Vagina (tissue), 2 donors: ENCODE measurements around the gene PAX8. TPM values are rescaled to one million over a fixed set of nuclear protein-coding genes. Genes with fewer than 3 reads are reported as not detected.

Experiments used
- DNase-seq, 2 donors: peaks; one replicate each; pipeline ENCODE4 v3.0.0-alpha.2; 2017; ENCODE audit errors: extremely low spot score in 2 of 2
- H3K27ac ChIP-seq: fragments of 200-600 bp; sonication (generic); one replicate; pipeline ENCODE4 v1.5.1; 2019
- H3K27me3 ChIP-seq: fragments of 200-600 bp; sonication (generic); one replicate; pipeline ENCODE4 v1.5.1; 2019
- H3K36me3 ChIP-seq, 2 donors: fragments of 200-600 bp; sonication (generic); one replicate each; pipeline ENCODE4 v1.5.1; 2017 to 2019
- H3K4me1 ChIP-seq: fragments of 200-600 bp; sonication (generic); one replicate; pipeline ENCODE4 v1.5.1; 2019
- H3K4me3 ChIP-seq, 2 donors: fragments of 200-600 bp; sonication (generic); 1 replicate in 1 of 2; 2 replicates in 1 of 2; pipeline ENCODE4 v1.5.1; 2016 to 2019
- H3K9me3 ChIP-seq: fragments of 200-600 bp; sonication (generic); one replicate; pipeline ENCODE4 v1.5.1; 2019
- CTCF ChIP-seq, 3 experiments: fragments of 450-650 bp in 2 of 3; fragments of 200-600 bp in 1 of 3; sonication (generic) in 1 of 3; IDR thresholded peaks; one replicate each; pipeline ENCODE4 v1.5.1; 2017 to 2019; ENCODE audit warnings: antibody characterized with exemption in 3 of 3, mild to moderate bottlenecking in 2 of 3, moderate library complexity in 2 of 3
- POLR2A ChIP-seq, 2 donors: fragments of 450-650 bp; IDR thresholded peaks; one replicate each; pipeline ENCODE4 v1.6.1; 2017; ENCODE audit warnings: antibody characterized with exemption in 2 of 2, mild to moderate bottlenecking in 2 of 2, moderate library complexity in 2 of 2
- POLR2AphosphoS5 ChIP-seq, 2 donors: sonication (generic); formaldehyde crosslinking; IDR thresholded peaks; one replicate each; pipeline ENCODE4 v1.9.0; 2017; ENCODE audit warnings: antibody characterized with exemption in 2 of 2, mild to moderate bottlenecking in 2 of 2, low read depth in 1 of 2; ENCODE audit not compliant: insufficient read depth in 1 of 2
- intact Hi-C: fragments of 100-400 bp; cut with DNase I; formaldehyde crosslinking; loops from one replicate; pipeline ENCODE4 v1.15.1; 2023
- total RNA-seq: library from RNA; depleted of rRNA; stranded (reverse); fragments of >200 nt; gene quantifications from one replicate; pipeline ENCODE4 v1.2.3, GENCODE V29; 2016

Gene PAX8
- total RNA-seq, 1 donor from 2014 or later, result 1.7 TPM

- no peak overlapping the region for H3K27ac ChIP-seq
- intact Hi-C loops, result no loop called here
- H3K4me1 ChIP-seq, result peaks cover 41% of the 10 kb centered on the region
Observed at GRCh38 chr2:113208396-113208795, 70.3 kb downstream of the PAX8 start.

GRCh38 chr2:113207021-113207420, 71.7 kb downstream of the PAX8 start:
- intact Hi-C loops, result no loop called here
- Histone ChIP-seq H3K27ac (no peak overlapping the region), H3K4me1 (peaks cover 31% of the 10 kb centered on the region), H3K27me3 (no peaks in the 10 kb centered on the region), H3K9me3 (no peaks in the 10 kb centered on the region), H3K4me3 (no peak overlapping the region), H3K36me3 (no peaks in the 10 kb centered on the region)
- TF ChIP-seq POLR2AphosphoS5 (IDR thresholded peaks at IDR 0.05; ENCODE audit: insufficient read depth in 1 of 2, low read depth in 1 of 2), result no peak
- TF ChIP-seq CTCF (IDR thresholded peaks at IDR 0.05), result no peak
- TF ChIP-seq POLR2A (IDR thresholded peaks at IDR 0.05), result no peak
- DNase-seq, result no peak

More at GRCh38 chr2:113208396-113208795, 70.3 kb downstream of the PAX8 start:
- TF ChIP-seq POLR2A (IDR thresholded peaks at IDR 0.05) (no peak), CTCF (IDR thresholded peaks at IDR 0.05) (no peak), POLR2AphosphoS5 (IDR thresholded peaks at IDR 0.05; ENCODE audit: insufficient read depth in 1 of 2, low read depth in 1 of 2) (no peak)
- Histone ChIP-seq H3K9me3 (no peaks in the 10 kb centered on the region), H3K27me3 (no peaks in the 10 kb centered on the region), H3K36me3 (no peaks in the 10 kb centered on the region), H3K4me3 (no peak overlapping the region)
- no peak for DNase-seq

GRCh38 chr2:113206251-113206650, 72.5 kb downstream of the PAX8 start:
- H3K4me1 ChIP-seq, result peaks cover 23% of the 10 kb centered on the region
- no peak for DNase-seq
- H3K9me3 ChIP-seq, result no peaks in the 10 kb centered on the region
- H3K4me3 ChIP-seq, result no peak overlapping the region
- no peak overlapping the region for H3K27ac ChIP-seq
- H3K27me3 ChIP-seq, result no peaks in the 10 kb centered on the region
- TF ChIP-seq POLR2AphosphoS5 (IDR thresholded peaks at IDR 0.05; ENCODE audit: insufficient read depth in 1 of 2, low read depth in 1 of 2), result no peak
- no peak for TF ChIP-seq POLR2A (IDR thresholded peaks at IDR 0.05)
- TF ChIP-seq CTCF (IDR thresholded peaks at IDR 0.05), result no peak
- H3K36me3 ChIP-seq, result no peaks in the 10 kb centered on the region
- intact Hi-C loops, result no loop called here

- TF ChIP-seq POLR2A (IDR thresholded peaks at IDR 0.05) (no peak), POLR2AphosphoS5 (IDR thresholded peaks at IDR 0.05; ENCODE audit: insufficient read depth in 1 of 2, low read depth in 1 of 2) (peak in 1 of 2 donors; percentile 54), CTCF (IDR thresholded peaks at IDR 0.05) (peak; percentile 62 to 74 (median 66))
- no peaks in the 10 kb centered on the region for H3K27me3 ChIP-seq
- intact Hi-C loops, result no loop called here
- H3K9me3 ChIP-seq, result no peaks in the 10 kb centered on the region
- no peaks in the 10 kb centered on the region for H3K36me3 ChIP-seq
- H3K4me1 ChIP-seq, result peaks cover 18% of the 10 kb centered on the region
- DNase-seq, result no peak
- H3K4me3 ChIP-seq, result no peak overlapping the region
- H3K27ac ChIP-seq, result no peak overlapping the region
Observed at GRCh38 chr2:113203901-113204519, 74.7 kb downstream of the PAX8 start.

GRCh38 chr2:113203217-113203530, 75.5 kb downstream of the PAX8 start:
- H3K4me3 ChIP-seq, result no peak overlapping the region
- DNase-seq, result no peak
- no peak for TF ChIP-seq POLR2A (IDR thresholded peaks at IDR 0.05)
- no peak for TF ChIP-seq CTCF (IDR thresholded peaks at IDR 0.05)
- TF ChIP-seq POLR2AphosphoS5 (IDR thresholded peaks at IDR 0.05; ENCODE audit: insufficient read depth in 1 of 2, low read depth in 1 of 2), result no peak
- H3K36me3 ChIP-seq, result no peaks in the 10 kb centered on the region
- H3K27me3 ChIP-seq, result no peaks in the 10 kb centered on the region
- no peak overlapping the region for H3K27ac ChIP-seq
- no peaks in the 10 kb centered on the region for H3K9me3 ChIP-seq
- peaks cover 22% of the 10 kb centered on the region for H3K4me1 ChIP-seq
- intact Hi-C loops, result no loop called here
